RWPE1 (cell line): ENCODE data around the gene PDSS2.

ENCODE experiments used
- CTCF ChIA-PET: fragments of 350-600 bp; sonication (Branson Sonifier 250); formaldehyde crosslinking; extraction: SDS; loops from one replicate; lab custom pipeline; 2021; lab: Yijun Ruan, JAX
- POLR2A ChIA-PET: fragments of 400-600 bp; formaldehyde crosslinking; extraction: SDS; loops from one replicate; lab custom pipeline; 2020; ENCODE audit warnings: antibody characterized with exemption; ENCODE audit not compliant: low non-redundant PET; lab: Yijun Ruan, JAX
- DNase-seq: peaks from one replicate; pipeline ENCODE4 v3.0.0; 2012; ENCODE audit warnings: low spot score
- H3K27ac ChIP-seq: fragments of 450-650 bp; 2 replicates; pipeline ENCODE4 v1.5.1; 2017
- CTCF ChIP-seq: fragments of 450-650 bp; conservative IDR thresholded peaks from 2 replicates; pipeline ENCODE4 v1.5.1; 2017; ENCODE audit warnings: low read depth, mild to moderate bottlenecking

PDSS2 gene

GRCh38 chr6:107409942-107410341 is 49.4 kb downstream of the PDSS2 start:
- TF ChIP-seq CTCF, result no peak
- no peak for DNase-seq
- ChIA-PET CTCF (interaction anchor here (0.6 kb wide), 1 partner anchor 271 kb away, joined by 3 read pairs; no protein-coding TSS in a partner anchor), POLR2A (no interaction called here)
- no peak overlapping the region for H3K27ac ChIP-seq

GRCh38 chr6:107408714-107409113 is 50.6 kb downstream of the PDSS2 start:
- ChIA-PET POLR2A (no interaction called here), CTCF (interaction anchor here (0.6 kb wide), 1 partner anchor 33 kb away, joined by 3 read pairs; no protein-coding TSS in a partner anchor)
- DNase-seq, result no peak
- H3K27ac ChIP-seq, result no peak overlapping the region
- TF ChIP-seq CTCF, result no peak

GRCh38 chr6:107405002-107405401 is 54.4 kb downstream of the PDSS2 start:
- no peak overlapping the region for H3K27ac ChIP-seq
- DNase-seq, result no peak
- ChIA-PET CTCF (no interaction called here), POLR2A (no interaction called here)
- TF ChIP-seq CTCF, result no peak

- ChIA-PET CTCF (interaction anchor here (0.6 kb wide), 1 partner anchor 856 kb away, joined by 5 read pairs; no protein-coding TSS in a partner anchor), POLR2A (no interaction called here)
- no peak for DNase-seq
- TF ChIP-seq CTCF, result no peak
- no peak overlapping the region for H3K27ac ChIP-seq
Observed at GRCh38 chr6:107402533-107402932, 56.8 kb downstream of the PDSS2 start.

- no peak overlapping the region for H3K27ac ChIP-seq
- POLR2A ChIA-PET, result no interaction called here
- CTCF ChIA-PET, result interaction anchor here (0.6 kb wide), 1 partner anchor 108 kb away, joined by 3 read pairs; no protein-coding TSS in a partner anchor
- TF ChIP-seq CTCF, result no peak
- DNase-seq, result no peak
Observed at GRCh38 chr6:107401573-107401972, 57.8 kb downstream of the PDSS2 start.

- no peak for TF ChIP-seq CTCF
- H3K27ac ChIP-seq, result no peak overlapping the region
- DNase-seq, result no peak
- ChIA-PET CTCF (no interaction called here), POLR2A (no interaction called here)
Observed at GRCh38 chr6:107400616-107401147, 58.7 kb downstream of the PDSS2 start.
